ENCODE data around the gene ACTL7B.

GRCh38 chr9:108823829-108824228 lies 32.0 kb downstream of the ACTL7B start:
- TF ChIP-seq CTCF (IDR thresholded peaks at IDR 0.05; ENCODE audit: borderline replicate concordance, extremely low read depth, low read length, poor library complexity, severe bottlenecking) (no peak), EZH2 (IDR thresholded peaks at IDR 0.05; ENCODE audit: borderline replicate concordance, low read depth, low read length, severe bottlenecking) (no peak)
